OCI-LY7 (cell line): ENCODE data around the gene PIEZO2. TPM values are rescaled to one million over a fixed set of nuclear protein-coding genes. Genes with fewer than 3 reads are reported as not detected.

Experiments used
- BruUV-seq: library from RNA; stranded (reverse); fragments of 400-500 nt; replicated peaks from 2 replicates; lab custom pipeline; 2021; lab: Mats Ljungman, UMichigan
- CTCF ChIA-PET: fragments of 300-600 bp; sonication (Branson Sonifier 250); formaldehyde crosslinking; loops from one replicate; lab custom pipeline; 2022; ENCODE audit warnings: antibody characterized with exemption; ENCODE audit not compliant: unreplicated experiment; lab: Charles Lee
- POLR2A ChIA-PET: fragments of 300-600 bp; sonication (Branson Sonifier 250); formaldehyde crosslinking; loops from one replicate; lab custom pipeline; 2022; ENCODE audit warnings: antibody characterized with exemption; lab: Charles Lee
- DNase-seq: peaks from one replicate; pipeline ENCODE4 v3.0.0-alpha.2; 2015; ENCODE audit warnings: low spot score
- H2AFZ ChIP-seq: fragments of 200-600 bp; sonication (generic), shearing (Covaris generic); 2 replicates; pipeline ENCODE4 v1.6.1; 2014; ENCODE audit warnings: mild to moderate bottlenecking, antibody characterized with exemption, low read length, moderate library complexity
- H3K27ac ChIP-seq: fragments of 200-600 bp; sonication (generic); 2 replicates; pipeline ENCODE4 v1.5.1; 2014; ENCODE audit warnings: mixed run types, low read depth, mild to moderate bottlenecking, moderate library complexity, low read length, inconsistent platforms; ENCODE audit not compliant: poor library complexity, severe bottlenecking
- H3K36me3 ChIP-seq: fragments of 200-600 bp; sonication (generic); 2 replicates; pipeline ENCODE4 v1.6.1; 2014; ENCODE audit warnings: mild to moderate bottlenecking, antibody characterized with exemption, low read length, moderate library complexity, mixed read lengths; ENCODE audit not compliant: insufficient read depth
- H3K4me1 ChIP-seq: fragments of 200-600 bp; sonication (generic); 2 replicates; pipeline ENCODE4 v1.5.1; 2014; ENCODE audit warnings: mild to moderate bottlenecking, low read length; ENCODE audit not compliant: insufficient read depth, poor library complexity, severe bottlenecking
- H3K4me2 ChIP-seq: fragments of 200-600 bp; sonication (generic); 2 replicates; pipeline ENCODE4 v1.6.1; 2014; ENCODE audit warnings: mild to moderate bottlenecking, low read length
- H3K4me3 ChIP-seq: fragments of 200-600 bp; sonication (generic); 2 replicates; pipeline ENCODE4 v1.5.1; 2014; ENCODE audit warnings: mild to moderate bottlenecking, low read depth, low read length; ENCODE audit not compliant: poor library complexity, severe bottlenecking
- H3K79me2 ChIP-seq: fragments of 200-600 bp; sonication (generic); 2 replicates; pipeline ENCODE4 v1.6.1; 2016; ENCODE audit warnings: low read depth, mild to moderate bottlenecking, low read length, moderate library complexity, mixed read lengths; ENCODE audit not compliant: insufficient read depth
- H3K9me2 ChIP-seq: fragments of 200-600 bp; sonication (generic); 2 replicates; pipeline ENCODE4 v1.6.1; 2016; ENCODE audit warnings: mild to moderate bottlenecking, low read length, mixed read lengths; ENCODE audit not compliant: insufficient read depth
- H3K9me3 ChIP-seq: fragments of 200-600 bp; sonication (generic); 2 replicates; pipeline ENCODE4 v1.6.1; 2014; ENCODE audit warnings: mild to moderate bottlenecking, mixed run types, low read length, mixed read lengths
- H4K20me1 ChIP-seq: fragments of 200-600 bp; sonication (generic); 2 replicates; pipeline ENCODE4 v1.6.1; 2014; ENCODE audit warnings: mild to moderate bottlenecking, antibody characterized with exemption, low read length, moderate library complexity, mixed read lengths; ENCODE audit not compliant: insufficient read depth
- EZH2phosphoT487 ChIP-seq: fragments of 200-600 bp; sonication (generic); IDR thresholded peaks from 2 replicates; pipeline ENCODE4 v1.6.1; 2018; ENCODE audit warnings: low read depth, borderline replicate concordance, mild to moderate bottlenecking, mixed run types, antibody characterized with exemption, low read length, moderate library complexity, mixed read lengths
- intact Hi-C: fragments of 100-400 bp; cut with micrococcal nuclease; formaldehyde crosslinking; loops from one replicate; pipeline ENCODE4 v1.10.0; 2022; ENCODE audit not compliant: unreplicated experiment
- total RNA-seq, 2 experiments: library from RNA; depleted of rRNA in 1 of 2; stranded (reverse); fragments of >200 nt in 1 of 2; shearing (Covaris generic) in 1 of 2; gene quantifications; 2 replicates each; pipeline ENCODE4 v1.2.3, GENCODE V29; 2014 to 2022
- TF ChIP-seq, protein P1 (sequence below): fragments of 200-600 bp; sonication (generic); conservative IDR thresholded peaks from 2 replicates; pipeline ENCODE4 v1.5.1; 2014; ENCODE audit warnings: mild to moderate bottlenecking, antibody characterized with exemption, low read length, moderate library complexity, mixed read lengths

PIEZO2 gene
- total RNA-seq, 2 experiments from 2014 or later, result 0.95 to 3.3 TPM

DNA sequence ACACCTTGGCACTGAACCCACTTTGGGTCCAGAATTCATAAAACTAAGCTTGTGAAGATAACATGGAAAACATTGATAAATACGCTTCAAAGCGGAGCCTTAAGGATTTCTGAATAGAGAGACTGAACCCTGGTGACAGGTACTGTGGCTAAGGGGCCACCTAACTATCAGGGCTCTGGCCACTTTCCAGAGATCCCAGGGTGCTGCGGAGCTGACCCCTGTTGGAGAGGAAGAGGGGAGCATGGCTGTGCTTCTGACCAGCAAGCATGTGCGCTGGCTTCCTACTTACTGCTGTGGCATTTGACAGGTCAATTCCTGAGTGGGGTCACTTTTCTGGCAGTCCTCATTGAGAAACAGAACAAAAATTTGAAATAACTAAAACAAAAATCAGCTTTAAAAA is 395.2 kb downstream of the PIEZO2 start:
- Histone ChIP-seq H3K27ac (no peak overlapping the region), H3K9me2 (no peaks in the 10 kb centered on the region), H3K9me3 (no peaks in the 10 kb centered on the region), H4K20me1 (no peaks in the 10 kb centered on the region), H3K36me3 (no peaks in the 10 kb centered on the region), H3K4me1 (no peaks in the 10 kb centered on the region), H3K4me3 (no peak overlapping the region), H2AFZ (no peak overlapping the region), H3K4me2 (no peak overlapping the region), H3K79me2 (no peaks in the 10 kb centered on the region)
- intact Hi-C loops, result loop anchor here (5.0 kb wide), 1 partner anchor 192 kb away; no protein-coding TSS in a partner anchor
- TF ChIP-seq, protein P1, sequence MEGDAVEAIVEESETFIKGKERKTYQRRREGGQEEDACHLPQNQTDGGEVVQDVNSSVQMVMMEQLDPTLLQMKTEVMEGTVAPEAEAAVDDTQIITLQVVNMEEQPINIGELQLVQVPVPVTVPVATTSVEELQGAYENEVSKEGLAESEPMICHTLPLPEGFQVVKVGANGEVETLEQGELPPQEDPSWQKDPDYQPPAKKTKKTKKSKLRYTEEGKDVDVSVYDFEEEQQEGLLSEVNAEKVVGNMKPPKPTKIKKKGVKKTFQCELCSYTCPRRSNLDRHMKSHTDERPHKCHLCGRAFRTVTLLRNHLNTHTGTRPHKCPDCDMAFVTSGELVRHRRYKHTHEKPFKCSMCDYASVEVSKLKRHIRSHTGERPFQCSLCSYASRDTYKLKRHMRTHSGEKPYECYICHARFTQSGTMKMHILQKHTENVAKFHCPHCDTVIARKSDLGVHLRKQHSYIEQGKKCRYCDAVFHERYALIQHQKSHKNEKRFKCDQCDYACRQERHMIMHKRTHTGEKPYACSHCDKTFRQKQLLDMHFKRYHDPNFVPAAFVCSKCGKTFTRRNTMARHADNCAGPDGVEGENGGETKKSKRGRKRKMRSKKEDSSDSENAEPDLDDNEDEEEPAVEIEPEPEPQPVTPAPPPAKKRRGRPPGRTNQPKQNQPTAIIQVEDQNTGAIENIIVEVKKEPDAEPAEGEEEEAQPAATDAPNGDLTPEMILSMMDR, result no peak
- TF ChIP-seq EZH2phosphoT487, result no peak
- POLR2A ChIA-PET, result no interaction called here
- no peak for DNase-seq
- CTCF ChIA-PET, result no interaction called here
- no TSS peak for BruUV-seq

DNA sequence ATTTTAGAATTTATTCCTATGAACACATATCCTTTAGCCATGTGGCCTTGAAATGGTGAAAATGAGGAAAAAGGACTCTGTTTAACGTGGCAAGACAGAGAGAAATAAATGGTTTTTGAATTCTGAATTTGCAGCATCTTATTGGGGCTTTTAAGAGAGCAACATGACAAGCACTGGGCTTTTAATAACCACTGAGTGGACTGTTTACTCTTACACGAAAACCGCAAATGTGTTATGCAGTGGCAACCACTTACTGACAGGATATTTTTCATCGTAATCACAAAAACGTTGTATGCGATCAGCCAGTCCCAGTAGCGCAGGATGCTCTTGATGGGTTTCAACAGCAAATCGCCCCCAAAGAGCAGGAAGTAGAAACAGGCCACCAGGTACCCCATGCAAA is 397.0 kb downstream of the PIEZO2 start:
- Histone ChIP-seq H3K27ac (no peak overlapping the region), H3K9me3 (no peaks in the 10 kb centered on the region), H3K79me2 (no peaks in the 10 kb centered on the region), H3K4me2 (no peak overlapping the region), H3K4me1 (no peaks in the 10 kb centered on the region), H3K36me3 (no peaks in the 10 kb centered on the region), H3K9me2 (no peaks in the 10 kb centered on the region), H4K20me1 (no peaks in the 10 kb centered on the region), H2AFZ (no peak overlapping the region), H3K4me3 (no peak overlapping the region)
- no TSS peak for BruUV-seq
- intact Hi-C loops, result loop anchor here (5.0 kb wide), 1 partner anchor 190 kb away; no protein-coding TSS in a partner anchor
- DNase-seq, result no peak
- POLR2A ChIA-PET, result interaction anchor here (1.1 kb wide), 1 partner anchor 14 kb away, joined by 3 read pairs; no protein-coding TSS in a partner anchor
- CTCF ChIA-PET, result no interaction called here
- no peak for TF ChIP-seq EZH2phosphoT487

DNA sequence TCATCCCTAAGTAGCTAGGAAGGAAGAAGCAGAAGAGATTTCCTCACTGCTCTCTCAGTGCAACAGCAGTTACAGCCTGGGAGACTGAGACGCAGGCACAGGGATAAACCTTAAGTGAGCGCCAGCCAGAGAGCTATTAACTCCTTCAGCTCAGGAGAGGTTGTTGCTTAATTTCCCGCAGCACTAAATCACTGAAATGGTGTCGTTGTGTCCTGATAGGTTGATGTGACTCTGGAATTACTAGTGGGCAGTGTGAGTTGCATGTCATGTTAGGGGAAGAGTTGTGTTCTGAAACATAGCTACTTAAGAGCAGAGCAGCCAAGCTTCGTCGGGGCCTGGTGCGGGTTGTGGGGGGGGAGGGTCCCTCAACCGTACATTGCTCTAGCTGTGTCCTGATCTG is 397.7 kb downstream of the PIEZO2 start:
- H3K27ac ChIP-seq, result no peak overlapping the region
- no peaks in the 10 kb centered on the region for H3K9me3 ChIP-seq
- DNase-seq, result no peak
- H4K20me1 ChIP-seq, result no peaks in the 10 kb centered on the region
- POLR2A ChIA-PET, result interaction anchor here (1.1 kb wide), 1 partner anchor 15 kb away, joined by 3 read pairs; no protein-coding TSS in a partner anchor
- CTCF ChIA-PET, result no interaction called here
- H3K36me3 ChIP-seq, result no peaks in the 10 kb centered on the region
- H3K4me1 ChIP-seq, result no peaks in the 10 kb centered on the region
- BruUV-seq, result no TSS peak
- H3K9me2 ChIP-seq, result no peaks in the 10 kb centered on the region
- H2AFZ ChIP-seq, result no peak overlapping the region
- H3K4me3 ChIP-seq, result no peak overlapping the region
- H3K4me2 ChIP-seq, result no peak overlapping the region
- H3K79me2 ChIP-seq, result no peaks in the 10 kb centered on the region
- intact Hi-C loops, result loop anchor here (5.0 kb wide), 1 partner anchor 189 kb away; no protein-coding TSS in a partner anchor
- TF ChIP-seq, protein P1, result no peak
